Measurements from ENCODE around the gene HECW1.

Gene HECW1

DNA sequence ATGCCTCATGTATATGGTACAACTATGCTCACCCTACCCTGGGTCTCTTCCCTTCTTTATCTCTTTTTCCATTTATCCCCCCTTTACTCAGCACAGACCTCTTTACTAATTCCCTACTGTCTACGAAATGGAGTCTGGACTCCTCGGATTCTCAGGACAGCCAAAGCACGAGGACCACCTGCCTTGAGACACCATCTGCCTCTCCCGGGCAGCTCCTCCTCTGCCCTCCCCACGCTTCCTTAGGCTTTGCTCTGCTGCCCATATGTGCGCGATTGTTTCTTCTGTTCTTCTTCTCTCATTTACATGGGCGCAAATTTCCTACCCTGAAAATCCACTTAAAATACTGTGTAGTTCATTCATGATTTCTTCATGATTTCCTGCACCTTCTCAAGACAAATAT is 407.8 kb downstream of the HECW1 start:
- H3K9ac ChIP-seq (ENCODE audit: low read length), result no peak overlapping the region
- no peak overlapping the region for H2AK5ac ChIP-seq (ENCODE audit: low read length)
- no peak overlapping the region for H4K8ac ChIP-seq (ENCODE audit: low read depth, low read length)
- H3K36me3 ChIP-seq (ENCODE audit: control insufficient read depth, insufficient read depth, low read length), result no peaks in the 10 kb centered on the region
- no peaks in the 10 kb centered on the region for H3K27me3 ChIP-seq (ENCODE audit: insufficient read depth, low read length, poor library complexity)
- no peak overlapping the region for H3K56ac ChIP-seq (ENCODE audit: low read length)
- no CpG with 5 or more reads among the region's 8 CpGs for WGBS (ENCODE audit: extremely low coverage, insufficient coverage, low lambda C conversion rate)
- H4K5ac ChIP-seq (ENCODE audit: low read length), result no peak overlapping the region
- no peak overlapping the region for H2BK15ac ChIP-seq (replicated peaks; ENCODE audit: low read depth)
- no peak for DNase-seq
- H3K79me2 ChIP-seq (ENCODE audit: control insufficient read depth, insufficient read depth, low read length), result no peaks in the 10 kb centered on the region
- H3K4ac ChIP-seq (ENCODE audit: low read depth, low read length), result no peak overlapping the region
- H3K4me3 ChIP-seq (ENCODE audit: low read length), result no peak overlapping the region
- no peak overlapping the region for H3K4me2 ChIP-seq (ENCODE audit: low read length)
- no peak overlapping the region for H2BK5ac ChIP-seq (ENCODE audit: low read length)
- H3K18ac ChIP-seq (ENCODE audit: low read length), result no peak overlapping the region
- no peak overlapping the region for H3K23ac ChIP-seq (ENCODE audit: low read length)
- no peak overlapping the region for H3K27ac ChIP-seq (ENCODE audit: low read depth, low read length)
- H3K4me1 ChIP-seq (ENCODE audit: control insufficient read depth, low read depth, low read length), result no peaks in the 10 kb centered on the region
- no peaks in the 10 kb centered on the region for H3K79me1 ChIP-seq (ENCODE audit: low read length)
- H2BK120ac ChIP-seq (ENCODE audit: low read depth, low read length), result no peak overlapping the region

DNA sequence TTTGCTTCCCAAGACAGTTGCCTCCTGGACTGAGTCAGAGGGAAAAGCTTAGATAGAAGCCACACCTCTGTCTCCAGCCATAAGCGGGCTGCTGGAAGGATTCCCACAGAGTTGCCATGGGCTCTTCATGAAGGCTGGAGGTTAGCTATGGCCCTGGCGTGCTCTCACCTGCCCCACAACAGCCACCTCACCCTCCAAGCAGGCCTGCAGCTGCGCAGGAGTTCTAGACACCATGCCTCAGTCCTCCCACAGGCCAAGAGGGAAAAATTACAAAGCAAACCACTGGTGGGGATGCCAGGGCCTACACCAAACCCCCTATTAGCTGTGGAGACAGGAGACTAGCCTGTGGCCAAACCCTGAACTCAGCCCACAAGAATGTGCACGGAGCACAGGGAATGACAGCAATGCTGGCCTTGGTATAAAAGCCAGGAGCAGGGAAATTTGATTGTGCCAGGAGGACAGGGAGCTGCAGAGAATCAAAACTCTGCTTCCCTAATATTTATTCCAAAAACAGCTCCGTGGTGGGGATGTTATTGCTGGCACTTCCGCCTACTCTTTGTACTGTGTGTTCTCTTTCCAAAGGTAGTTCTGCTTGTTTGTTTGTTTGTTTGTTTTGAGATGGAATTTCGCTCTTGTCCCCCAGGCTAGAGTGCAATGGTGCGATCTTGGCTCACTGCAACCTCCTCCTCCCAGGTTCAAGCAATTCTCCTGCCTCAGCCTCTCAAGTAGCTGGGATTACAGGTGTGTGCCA is 410.1 kb downstream of the HECW1 start:
- H3K27ac ChIP-seq (ENCODE audit: low read depth, low read length), result no peak overlapping the region
- no peak overlapping the region for H2BK120ac ChIP-seq (ENCODE audit: low read depth, low read length)
- H3K4me2 ChIP-seq (ENCODE audit: low read length), result no peak overlapping the region

GRCh38 chr7:43528576-43529354 is 416.3 kb downstream of the HECW1 start:
- Histone ChIP-seq H3K56ac (ENCODE audit: low read length) (peak overlapping the region; percentile 17), H3K4ac (ENCODE audit: low read depth, low read length) (no peak overlapping the region), H4K5ac (ENCODE audit: low read length) (no peak overlapping the region), H2BK5ac (ENCODE audit: low read length) (peak overlapping the region; percentile 27), H2AK5ac (ENCODE audit: low read length) (no peak overlapping the region), H2BK15ac (replicated peaks; ENCODE audit: low read depth) (no peak overlapping the region), H3K36me3 (ENCODE audit: control insufficient read depth, insufficient read depth, low read length) (no peaks in the 10 kb centered on the region), H2BK120ac (ENCODE audit: low read depth, low read length) (no peak overlapping the region), H3K4me3 (ENCODE audit: low read length) (no peak overlapping the region), H3K79me2 (ENCODE audit: control insufficient read depth, insufficient read depth, low read length) (no peaks in the 10 kb centered on the region), H3K9ac (ENCODE audit: low read length) (no peak overlapping the region), H3K27me3 (ENCODE audit: insufficient read depth, low read length, poor library complexity) (no peaks in the 10 kb centered on the region), H3K18ac (ENCODE audit: low read length) (no peak overlapping the region), H4K8ac (ENCODE audit: low read depth, low read length) (no peak overlapping the region), H3K23ac (ENCODE audit: low read length) (no peak overlapping the region), H3K4me2 (ENCODE audit: low read length) (no peak overlapping the region), H3K4me1 (ENCODE audit: control insufficient read depth, low read depth, low read length) (peaks cover 9% of the 10 kb centered on the region), H3K27ac (ENCODE audit: low read depth, low read length) (no peak overlapping the region), H3K79me1 (ENCODE audit: low read length) (no peaks in the 10 kb centered on the region)
- DNase-seq, result peak; percentile 30
- no CpG with 5 or more reads among the region's 10 CpGs for WGBS (ENCODE audit: extremely low coverage, insufficient coverage, low lambda C conversion rate)

More for the DNA sequence above, 410.1 kb downstream of the HECW1 start:
- H3K27me3 ChIP-seq (ENCODE audit: insufficient read depth, low read length, poor library complexity), result no peaks in the 10 kb centered on the region
- no peaks in the 10 kb centered on the region for H3K4me1 ChIP-seq (ENCODE audit: control insufficient read depth, low read depth, low read length)
- no peak overlapping the region for H3K23ac ChIP-seq (ENCODE audit: low read length)
- no peak overlapping the region for H3K4me3 ChIP-seq (ENCODE audit: low read length)
- H2AK5ac ChIP-seq (ENCODE audit: low read length), result no peak overlapping the region
- H3K4ac ChIP-seq (ENCODE audit: low read depth, low read length), result no peak overlapping the region
- no peak overlapping the region for H2BK5ac ChIP-seq (ENCODE audit: low read length)
- no peaks in the 10 kb centered on the region for H3K79me1 ChIP-seq (ENCODE audit: low read length)
- WGBS (ENCODE audit: extremely low coverage, insufficient coverage, low lambda C conversion rate), result no CpG with 5 or more reads among the region's 8 CpGs
- H2BK15ac ChIP-seq (replicated peaks; ENCODE audit: low read depth), result no peak overlapping the region
- H3K79me2 ChIP-seq (ENCODE audit: control insufficient read depth, insufficient read depth, low read length), result no peaks in the 10 kb centered on the region
- H3K36me3 ChIP-seq (ENCODE audit: control insufficient read depth, insufficient read depth, low read length), result no peaks in the 10 kb centered on the region
- DNase-seq, result peak; percentile 53
- H3K18ac ChIP-seq (ENCODE audit: low read length), result no peak overlapping the region
- no peak overlapping the region for H4K8ac ChIP-seq (ENCODE audit: low read depth, low read length)
- no peak overlapping the region for H4K5ac ChIP-seq (ENCODE audit: low read length)
- no peak overlapping the region for H3K56ac ChIP-seq (ENCODE audit: low read length)
- H3K9ac ChIP-seq (ENCODE audit: low read length), result no peak overlapping the region

DNA sequence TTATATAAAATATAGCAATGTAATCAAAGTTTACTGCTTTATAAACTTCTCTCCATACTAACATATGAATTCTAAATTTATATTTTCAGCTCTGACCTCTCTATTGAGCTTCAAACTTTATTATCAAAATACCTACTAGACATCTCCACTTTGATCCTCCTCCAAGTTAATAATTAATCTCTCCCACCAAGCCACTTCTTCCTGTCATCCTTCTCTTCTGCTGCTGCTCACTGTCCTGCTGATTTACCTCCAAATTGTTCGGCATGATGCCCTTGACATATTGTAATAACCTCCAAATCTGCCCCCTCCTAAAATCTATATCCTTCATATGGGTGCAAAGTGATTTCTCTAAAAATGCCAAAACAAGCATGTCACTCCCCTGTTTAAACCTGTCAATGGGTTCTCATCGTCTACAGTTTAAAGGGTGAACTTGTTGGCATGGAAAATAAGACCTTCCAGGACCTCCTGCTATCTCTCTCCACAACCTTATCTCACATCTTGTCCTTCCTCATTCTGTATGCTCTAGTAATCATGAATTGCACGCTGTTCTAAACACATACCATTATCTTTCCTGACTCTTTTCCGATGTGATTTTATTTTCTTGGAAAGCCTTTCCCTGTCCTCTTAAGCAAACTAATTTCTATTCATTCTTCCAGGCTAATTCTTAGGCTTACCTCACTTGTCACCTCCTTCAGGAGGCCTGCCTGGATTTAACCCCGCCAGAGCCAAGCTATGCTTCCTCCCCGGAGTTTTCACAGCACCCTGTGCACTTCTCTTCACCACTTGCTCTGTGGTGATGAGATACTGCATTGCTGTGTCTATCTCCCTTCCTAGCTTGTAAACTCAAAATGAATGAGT is 418.3 kb downstream of the HECW1 start:
- no peak overlapping the region for H2BK120ac ChIP-seq (ENCODE audit: low read depth, low read length)
- no CpG with 5 or more reads among the region's 6 CpGs for WGBS (ENCODE audit: extremely low coverage, insufficient coverage, low lambda C conversion rate)

DNA sequence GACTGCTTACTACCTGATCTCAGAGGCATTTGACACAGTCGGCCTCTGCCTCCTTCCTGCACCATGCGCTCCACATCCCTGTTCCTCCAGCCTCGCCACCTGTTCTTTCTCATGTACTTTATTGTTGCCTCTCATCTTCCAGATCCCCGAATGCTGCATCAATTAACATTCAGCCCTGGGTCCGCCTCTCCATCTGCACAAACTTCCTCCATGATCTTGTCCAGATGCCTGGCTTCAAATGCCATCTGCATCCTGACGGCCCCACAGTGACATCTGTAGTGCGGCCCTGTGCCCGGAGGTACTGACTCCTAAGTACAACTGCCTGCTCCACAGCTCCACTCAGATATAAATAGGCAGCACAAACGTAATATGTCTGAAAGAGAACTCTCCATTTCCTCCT is 419.3 kb downstream of the HECW1 start:
- H2AK5ac ChIP-seq (ENCODE audit: low read length), result no peak overlapping the region
- H2BK5ac ChIP-seq (ENCODE audit: low read length), result no peak overlapping the region
- no CpG with 5 or more reads among the region's 9 CpGs for WGBS (ENCODE audit: extremely low coverage, insufficient coverage, low lambda C conversion rate)

More for the DNA sequence above, 418.3 kb downstream of the HECW1 start:
- no peak overlapping the region for H2BK15ac ChIP-seq (replicated peaks; ENCODE audit: low read depth)
- H3K79me1 ChIP-seq (ENCODE audit: low read length), result no peaks in the 10 kb centered on the region
- no peaks in the 10 kb centered on the region for H3K27me3 ChIP-seq (ENCODE audit: insufficient read depth, low read length, poor library complexity)
- no peak overlapping the region for H3K56ac ChIP-seq (ENCODE audit: low read length)
- H3K27ac ChIP-seq (ENCODE audit: low read depth, low read length), result no peak overlapping the region
- DNase-seq, result no peak
- H3K9ac ChIP-seq (ENCODE audit: low read length), result no peak overlapping the region
- no peak overlapping the region for H4K8ac ChIP-seq (ENCODE audit: low read depth, low read length)
- H3K4ac ChIP-seq (ENCODE audit: low read depth, low read length), result no peak overlapping the region
- H2BK5ac ChIP-seq (ENCODE audit: low read length), result no peak overlapping the region
- H3K79me2 ChIP-seq (ENCODE audit: control insufficient read depth, insufficient read depth, low read length), result no peaks in the 10 kb centered on the region
- H3K4me3 ChIP-seq (ENCODE audit: low read length), result no peak overlapping the region
- H3K23ac ChIP-seq (ENCODE audit: low read length), result no peak overlapping the region
- no peak overlapping the region for H3K4me2 ChIP-seq (ENCODE audit: low read length)
- no peaks in the 10 kb centered on the region for H3K36me3 ChIP-seq (ENCODE audit: control insufficient read depth, insufficient read depth, low read length)
- peaks cover 9% of the 10 kb centered on the region for H3K4me1 ChIP-seq (ENCODE audit: control insufficient read depth, low read depth, low read length)
- no peak overlapping the region for H3K18ac ChIP-seq (ENCODE audit: low read length)
- no peak overlapping the region for H2AK5ac ChIP-seq (ENCODE audit: low read length)
- H4K5ac ChIP-seq (ENCODE audit: low read length), result no peak overlapping the region

More for the DNA sequence above, 419.3 kb downstream of the HECW1 start:
- H3K36me3 ChIP-seq (ENCODE audit: control insufficient read depth, insufficient read depth, low read length), result no peaks in the 10 kb centered on the region
- H3K4me1 ChIP-seq (ENCODE audit: control insufficient read depth, low read depth, low read length), result peaks cover 9% of the 10 kb centered on the region
- DNase-seq, result no peak
- H4K5ac ChIP-seq (ENCODE audit: low read length), result no peak overlapping the region
- H3K4ac ChIP-seq (ENCODE audit: low read depth, low read length), result no peak overlapping the region
- no peak overlapping the region for H2BK120ac ChIP-seq (ENCODE audit: low read depth, low read length)
- no peak overlapping the region for H3K18ac ChIP-seq (ENCODE audit: low read length)
- H3K27ac ChIP-seq (ENCODE audit: low read depth, low read length), result no peak overlapping the region
- H3K79me1 ChIP-seq (ENCODE audit: low read length), result no peaks in the 10 kb centered on the region
- no peak overlapping the region for H3K4me3 ChIP-seq (ENCODE audit: low read length)
- no peak overlapping the region for H3K23ac ChIP-seq (ENCODE audit: low read length)
- no peak overlapping the region for H3K56ac ChIP-seq (ENCODE audit: low read length)
- H4K8ac ChIP-seq (ENCODE audit: low read depth, low read length), result no peak overlapping the region
- no peak overlapping the region for H3K4me2 ChIP-seq (ENCODE audit: low read length)
- no peak overlapping the region for H2BK15ac ChIP-seq (replicated peaks; ENCODE audit: low read depth)
- H3K9ac ChIP-seq (ENCODE audit: low read length), result no peak overlapping the region
- no peaks in the 10 kb centered on the region for H3K27me3 ChIP-seq (ENCODE audit: insufficient read depth, low read length, poor library complexity)
- no peaks in the 10 kb centered on the region for H3K79me2 ChIP-seq (ENCODE audit: control insufficient read depth, insufficient read depth, low read length)

Measured in mesendoderm (in vitro differentiated cells).